Activated T-cell treated with anti-CD3 and anti-CD28 coated beads for 24 hours (primary cell): ENCODE measurements around the gene RNASEH2A.
"Not testable (repeated sequence)": the region's sequence is repeated elsewhere in the genome, so short reads cannot be mapped to it uniquely, and the experiment has no call there.

Experiments used
- DNase-seq: peaks from one replicate; pipeline ENCODE4 v3.0.0-alpha.2; 2020; ENCODE audit warnings: low read depth

Gene RNASEH2A

GRCh38 chr19:12834566-12834943 lies 28.2 kb downstream of the RNASEH2A start, which contains the start of gene RTBDN:
RTBDN (minus strand) TSS chr19:12834579; CDS start chr19:12829979, 4,600 bp downstream.
- no peak for DNase-seq

GRCh38 chr19:12834976-12835757 lies 28.8 kb downstream of the RNASEH2A start:
- DNase-seq, result no peak

GRCh38 chr19:12836529-12836863 lies 30.1 kb downstream of the RNASEH2A start:
- DNase-seq, result no peak

GRCh38 chr19:12837225-12837624 lies 30.8 kb downstream of the RNASEH2A start:
- DNase-seq, result no peak

- peak; percentile 30 for DNase-seq
Measured at GRCh38 chr19:12838182-12838885, 31.9 kb downstream of the RNASEH2A start, which contains the start of gene MAST1. MAST1 (plus strand) TSS chr19:12838515; CDS start chr19:12838573, 58 bp downstream.

GRCh38 chr19:12838886-12839756 lies 32.7 kb downstream of the RNASEH2A start:
- no peak for DNase-seq

- DNase-seq, result peak; percentile 30
Measured at GRCh38 chr19:12840091-12841079, 34.0 kb downstream of the RNASEH2A start.

- DNase-seq, result no peak
Measured at GRCh38 chr19:12841094-12841493, 34.7 kb downstream of the RNASEH2A start.

- no peak for DNase-seq
Measured at GRCh38 chr19:12842511-12842910, 36.1 kb downstream of the RNASEH2A start.

GRCh38 chr19:12843328-12843727 lies 36.9 kb downstream of the RNASEH2A start:
- DNase-seq, result no peak

- DNase-seq, result no peak
Measured at GRCh38 chr19:12843999-12844732, 37.8 kb downstream of the RNASEH2A start.

GRCh38 chr19:12846613-12847012 lies 40.2 kb downstream of the RNASEH2A start:
- DNase-seq, result not testable (repeated sequence)

- peak; percentile 82 for DNase-seq
Measured at GRCh38 chr19:12847159-12848139, 41.1 kb downstream of the RNASEH2A start.

- no peak for DNase-seq
Measured at GRCh38 chr19:12856653-12857052, 50.3 kb downstream of the RNASEH2A start.

GRCh38 chr19:12858041-12858928 lies 51.9 kb downstream of the RNASEH2A start:
- no peak for DNase-seq

- no peak for DNase-seq
Measured at GRCh38 chr19:12859546-12859945, 53.2 kb downstream of the RNASEH2A start.
